ENCODE measurements around the gene KANSL1.

Gene KANSL1

GRCh38 chr17:46072998-46073397 lies 120.2 kb downstream of the KANSL1 start:
- no peak for TF ChIP-seq CTCF (IDR thresholded peaks at IDR 0.05; ENCODE audit: insufficient read depth, low read depth, low read length, missing control alignments)
- DNase-seq (ENCODE audit: low read depth) = no peak
- no peak overlapping the region for H3K4me3 ChIP-seq (ENCODE audit: low read length)

- no peak for TF ChIP-seq CTCF (IDR thresholded peaks at IDR 0.05; ENCODE audit: insufficient read depth, low read depth, low read length, missing control alignments)
- DNase-seq (ENCODE audit: low read depth) = no peak
Measured at GRCh38 chr17:46071796-46072195, 121.4 kb downstream of the KANSL1 start.

GRCh38 chr17:46064460-46064859 lies 128.8 kb downstream of the KANSL1 start:
- no peak for DNase-seq (ENCODE audit: low read depth)

More at GRCh38 chr17:46071796-46072195, 121.4 kb downstream of the KANSL1 start:
- H3K4me3 ChIP-seq (ENCODE audit: low read length) = no peak overlapping the region

GRCh38 chr17:46063241-46063640 lies 130.0 kb downstream of the KANSL1 start:
- peak; percentile 94 for DNase-seq (ENCODE audit: low read depth)
- TF ChIP-seq CTCF (IDR thresholded peaks at IDR 0.05; ENCODE audit: insufficient read depth, low read depth, low read length, missing control alignments) = no peak
- no peak overlapping the region for H3K4me3 ChIP-seq (ENCODE audit: low read length)

More at GRCh38 chr17:46064460-46064859, 128.8 kb downstream of the KANSL1 start:
- H3K4me3 ChIP-seq (ENCODE audit: low read length) = no peak overlapping the region
- TF ChIP-seq CTCF (IDR thresholded peaks at IDR 0.05; ENCODE audit: insufficient read depth, low read depth, low read length, missing control alignments) = no peak

GRCh38 chr17:46061435-46061834 lies 131.8 kb downstream of the KANSL1 start:
- peak; percentile 7 for TF ChIP-seq CTCF (IDR thresholded peaks at IDR 0.05; ENCODE audit: insufficient read depth, low read depth, low read length, missing control alignments)
- no peak overlapping the region for H3K4me3 ChIP-seq (ENCODE audit: low read length)
- peak; percentile 19 for DNase-seq (ENCODE audit: low read depth)

GRCh38 chr17:46060461-46060860 lies 132.8 kb downstream of the KANSL1 start:
- no peak for TF ChIP-seq CTCF (IDR thresholded peaks at IDR 0.05; ENCODE audit: insufficient read depth, low read depth, low read length, missing control alignments)
- no peak overlapping the region for H3K4me3 ChIP-seq (ENCODE audit: low read length)
- DNase-seq (ENCODE audit: low read depth) = no peak

GRCh38 chr17:46059486-46059885 lies 133.7 kb downstream of the KANSL1 start:
- no peak for TF ChIP-seq CTCF (IDR thresholded peaks at IDR 0.05; ENCODE audit: insufficient read depth, low read depth, low read length, missing control alignments)
- DNase-seq (ENCODE audit: low read depth) = no peak
- H3K4me3 ChIP-seq (ENCODE audit: low read length) = no peak overlapping the region
